ENCODE results near the gene KCNIP1. TPM values are rescaled to one million over a fixed set of nuclear protein-coding genes. Genes with fewer than 3 reads are reported as not detected.

The KCNIP1 gene
- total and polyA plus RNA-seq, 2 experiments from 2014 or later, result 0.43 to 0.80 TPM

GRCh38 chr5:170655476-170655875, 151.7 kb downstream of the KCNIP1 start:
- 92% methylated on average over 4 of the region's 4 CpGs for WGBS (ENCODE audit: low lambda C conversion rate, missing lambda C conversion rate)

GRCh38 chr5:170655920-170656319, 152.1 kb downstream of the KCNIP1 start:
- H3K79me2 ChIP-seq, result no peaks in the 10 kb centered on the region
- H3K4me3 ChIP-seq, result no peak overlapping the region
- no peaks in the 10 kb centered on the region for H3K9me3 ChIP-seq (ENCODE audit: low read depth)
- WGBS (ENCODE audit: low lambda C conversion rate, missing lambda C conversion rate), result 87% methylated on average over 4 of the region's 4 CpGs
- TF ChIP-seq EZH2phosphoT487 (IDR thresholded peaks at IDR 0.05; ENCODE audit: low read depth, severe bottlenecking, unreplicated experiment) (no peak), EZH2 (IDR thresholded peaks at IDR 0.05; ENCODE audit: borderline replicate concordance) (no peak), CTCF (IDR thresholded peaks at IDR 0.05; ENCODE audit: poor library complexity) (no peak)
- H3K9me2 ChIP-seq (replicated peaks; ENCODE audit: insufficient read depth), result no peaks in the 10 kb centered on the region
- H3K36me3 ChIP-seq (replicated peaks; ENCODE audit: insufficient read depth, low read depth), result no peaks in the 10 kb centered on the region
- no peaks in the 10 kb centered on the region for H4K20me1 ChIP-seq (ENCODE audit: insufficient read depth, poor library complexity, severe bottlenecking)
- H3K27me3 ChIP-seq, result no peaks in the 10 kb centered on the region
- no peaks in the 10 kb centered on the region for H3K4me1 ChIP-seq (ENCODE audit: insufficient read depth)
- DNase-seq (ENCODE audit: low spot score), result no peak
- no peak overlapping the region for H2AFZ ChIP-seq
- no peak overlapping the region for H3K27ac ChIP-seq
- no peak overlapping the region for H3K4me2 ChIP-seq

More at GRCh38 chr5:170655476-170655875, 151.7 kb downstream of the KCNIP1 start:
- H3K4me2 ChIP-seq, result no peak overlapping the region
- H3K27ac ChIP-seq, result no peak overlapping the region
- H2AFZ ChIP-seq, result no peak overlapping the region
- DNase-seq (ENCODE audit: low spot score), result no peak
- H3K36me3 ChIP-seq (replicated peaks; ENCODE audit: insufficient read depth, low read depth), result no peaks in the 10 kb centered on the region
- H3K4me1 ChIP-seq (ENCODE audit: insufficient read depth), result no peaks in the 10 kb centered on the region
- no peaks in the 10 kb centered on the region for H3K9me3 ChIP-seq (ENCODE audit: low read depth)
- TF ChIP-seq EZH2phosphoT487 (IDR thresholded peaks at IDR 0.05; ENCODE audit: low read depth, severe bottlenecking, unreplicated experiment) (no peak), EZH2 (IDR thresholded peaks at IDR 0.05; ENCODE audit: borderline replicate concordance) (no peak), CTCF (IDR thresholded peaks at IDR 0.05; ENCODE audit: poor library complexity) (no peak)
- H3K79me2 ChIP-seq, result no peaks in the 10 kb centered on the region
- no peaks in the 10 kb centered on the region for H3K9me2 ChIP-seq (replicated peaks; ENCODE audit: insufficient read depth)
- H3K27me3 ChIP-seq, result no peaks in the 10 kb centered on the region
- no peaks in the 10 kb centered on the region for H4K20me1 ChIP-seq (ENCODE audit: insufficient read depth, poor library complexity, severe bottlenecking)
- H3K4me3 ChIP-seq, result no peak overlapping the region

GRCh38 chr5:170656346-170656745, 152.5 kb downstream of the KCNIP1 start:
- H3K4me3 ChIP-seq, result no peak overlapping the region
- H3K4me1 ChIP-seq (ENCODE audit: insufficient read depth), result no peaks in the 10 kb centered on the region
- H3K9me2 ChIP-seq (replicated peaks; ENCODE audit: insufficient read depth), result no peaks in the 10 kb centered on the region
- H3K27ac ChIP-seq, result no peak overlapping the region
- no peaks in the 10 kb centered on the region for H3K79me2 ChIP-seq
- H3K9me3 ChIP-seq (ENCODE audit: low read depth), result no peaks in the 10 kb centered on the region
- no peaks in the 10 kb centered on the region for H4K20me1 ChIP-seq (ENCODE audit: insufficient read depth, poor library complexity, severe bottlenecking)
- no peak overlapping the region for H2AFZ ChIP-seq
- TF ChIP-seq EZH2 (IDR thresholded peaks at IDR 0.05; ENCODE audit: borderline replicate concordance) (no peak), EZH2phosphoT487 (IDR thresholded peaks at IDR 0.05; ENCODE audit: low read depth, severe bottlenecking, unreplicated experiment) (no peak), CTCF (IDR thresholded peaks at IDR 0.05; ENCODE audit: poor library complexity) (no peak)
- 88% methylated on average over 4 of the region's 4 CpGs for WGBS (ENCODE audit: low lambda C conversion rate, missing lambda C conversion rate)
- no peak overlapping the region for H3K4me2 ChIP-seq
- no peaks in the 10 kb centered on the region for H3K27me3 ChIP-seq
- no peaks in the 10 kb centered on the region for H3K36me3 ChIP-seq (replicated peaks; ENCODE audit: insufficient read depth, low read depth)
- DNase-seq (ENCODE audit: low spot score), result no peak

- Histone ChIP-seq H3K36me3 (replicated peaks; ENCODE audit: insufficient read depth, low read depth) (no peaks in the 10 kb centered on the region), H4K20me1 (ENCODE audit: insufficient read depth, poor library complexity, severe bottlenecking) (no peaks in the 10 kb centered on the region), H3K27ac (no peak overlapping the region), H3K4me1 (ENCODE audit: insufficient read depth) (no peaks in the 10 kb centered on the region), H3K9me3 (ENCODE audit: low read depth) (no peaks in the 10 kb centered on the region), H3K79me2 (no peaks in the 10 kb centered on the region), H3K9me2 (replicated peaks; ENCODE audit: insufficient read depth) (no peaks in the 10 kb centered on the region), H2AFZ (no peak overlapping the region), H3K27me3 (no peaks in the 10 kb centered on the region), H3K4me3 (no peak overlapping the region), H3K4me2 (no peak overlapping the region)
- DNase-seq (ENCODE audit: low spot score), result no peak
- WGBS (ENCODE audit: low lambda C conversion rate, missing lambda C conversion rate), result 86% methylated on average over 6 of the region's 6 CpGs
- TF ChIP-seq CTCF (IDR thresholded peaks at IDR 0.05; ENCODE audit: poor library complexity) (no peak), EZH2phosphoT487 (IDR thresholded peaks at IDR 0.05; ENCODE audit: low read depth, severe bottlenecking, unreplicated experiment) (no peak), EZH2 (IDR thresholded peaks at IDR 0.05; ENCODE audit: borderline replicate concordance) (no peak)
Observed at GRCh38 chr5:170660531-170660930, 156.7 kb downstream of the KCNIP1 start.

Data from hepatocyte (in vitro differentiated cells).